Measurements from ENCODE around the gene MAPT.

MAPT gene

GRCh38 chr17:45983614-45984310 is 89.4 kb downstream of the MAPT start:
- Mint-ChIP-seq H3K36me3 (ENCODE audit: low read depth) (no peaks in the 10 kb centered on the region), H3K9me3 (no peaks in the 10 kb centered on the region), H3K4me3 (no peak overlapping the region), H3K27me3 (ENCODE audit: low read depth) (peaks cover 17% of the 10 kb centered on the region), H3K4me1 (no peaks in the 10 kb centered on the region), H3K27ac (no peak overlapping the region)
- no peak for TF ChIP-seq CTCF (IDR thresholded peaks at IDR 0.05; ENCODE audit: unreplicated experiment in 3 of 3)

GRCh38 chr17:45984368-45984767 is 90.0 kb downstream of the MAPT start:
- H3K9me3 Mint-ChIP-seq, result no peaks in the 10 kb centered on the region
- H3K36me3 Mint-ChIP-seq (ENCODE audit: low read depth), result no peaks in the 10 kb centered on the region
- no peak overlapping the region for H3K27ac Mint-ChIP-seq
- H3K27me3 Mint-ChIP-seq (ENCODE audit: low read depth), result peaks cover 17% of the 10 kb centered on the region
- TF ChIP-seq CTCF (IDR thresholded peaks at IDR 0.05; ENCODE audit: unreplicated experiment in 3 of 3), result no peak
- H3K4me1 Mint-ChIP-seq, result no peaks in the 10 kb centered on the region
- H3K4me3 Mint-ChIP-seq, result no peak overlapping the region

- H3K27me3 Mint-ChIP-seq (ENCODE audit: low read depth), result peaks cover 17% of the 10 kb centered on the region
- peaks cover 3% of the 10 kb centered on the region for H3K9me3 Mint-ChIP-seq
- no peaks in the 10 kb centered on the region for H3K4me1 Mint-ChIP-seq
- no peak overlapping the region for H3K27ac Mint-ChIP-seq
- no peak overlapping the region for H3K4me3 Mint-ChIP-seq
- H3K36me3 Mint-ChIP-seq (ENCODE audit: low read depth), result no peaks in the 10 kb centered on the region
- TF ChIP-seq CTCF (IDR thresholded peaks at IDR 0.05; ENCODE audit: unreplicated experiment in 3 of 3), result no peak
Observed at GRCh38 chr17:45985447-45985846, 91.1 kb downstream of the MAPT start.

- peaks cover 3% of the 10 kb centered on the region for H3K9me3 Mint-ChIP-seq
- no peak for TF ChIP-seq CTCF (IDR thresholded peaks at IDR 0.05; ENCODE audit: unreplicated experiment in 3 of 3)
- H3K36me3 Mint-ChIP-seq (ENCODE audit: low read depth), result no peaks in the 10 kb centered on the region
- no peak overlapping the region for H3K4me3 Mint-ChIP-seq
- peaks cover 16% of the 10 kb centered on the region for H3K27me3 Mint-ChIP-seq (ENCODE audit: low read depth)
- H3K27ac Mint-ChIP-seq, result no peak overlapping the region
- H3K4me1 Mint-ChIP-seq, result no peaks in the 10 kb centered on the region
Observed at GRCh38 chr17:45986056-45986455, 91.7 kb downstream of the MAPT start.

- no peak for TF ChIP-seq CTCF (IDR thresholded peaks at IDR 0.05; ENCODE audit: unreplicated experiment in 3 of 3)
- peaks cover 3% of the 10 kb centered on the region for H3K9me3 Mint-ChIP-seq
- no peaks in the 10 kb centered on the region for H3K36me3 Mint-ChIP-seq (ENCODE audit: low read depth)
- no peak overlapping the region for H3K4me3 Mint-ChIP-seq
- H3K27me3 Mint-ChIP-seq (ENCODE audit: low read depth), result peaks cover 10% of the 10 kb centered on the region
- H3K4me1 Mint-ChIP-seq, result no peaks in the 10 kb centered on the region
- no peak overlapping the region for H3K27ac Mint-ChIP-seq
Observed at GRCh38 chr17:45987706-45988105, 93.4 kb downstream of the MAPT start.

- no peak for TF ChIP-seq CTCF (IDR thresholded peaks at IDR 0.05; ENCODE audit: unreplicated experiment in 3 of 3)
- Mint-ChIP-seq H3K27me3 (ENCODE audit: low read depth) (peaks cover 4% of the 10 kb centered on the region), H3K4me1 (peaks cover 9% of the 10 kb centered on the region), H3K36me3 (ENCODE audit: low read depth) (no peaks in the 10 kb centered on the region), H3K27ac (no peak overlapping the region), H3K9me3 (peaks cover 3% of the 10 kb centered on the region), H3K4me3 (no peak overlapping the region)
Observed at GRCh38 chr17:45989759-45990158, 95.4 kb downstream of the MAPT start.
